Raji (cell line): Measurements from ENCODE around the gene CDKL1.

Experiments used
- POLR2A ChIP-seq: IDR thresholded peaks from 2 replicates; pipeline ENCODE4 v1.6.1; 2011; ENCODE audit warnings: low read depth, low read length, control low read depth; ENCODE audit not compliant: insufficient read depth

CDKL1 gene

GRCh38 chr14:50395448-50395847 lies 1.2 kb downstream of the CDKL1 start:
- TF ChIP-seq POLR2A = no peak

- no peak for TF ChIP-seq POLR2A
Measured at GRCh38 chr14:50394713-50395112, 2.0 kb downstream of the CDKL1 start.

GRCh38 chr14:50389668-50390441 lies 6.8 kb downstream of the CDKL1 start:
- TF ChIP-seq POLR2A = no peak

GRCh38 chr14:50388256-50388931 lies 8.3 kb downstream of the CDKL1 start:
- TF ChIP-seq POLR2A = no peak

GRCh38 chr14:50387548-50387947 lies 9.1 kb downstream of the CDKL1 start:
- no peak for TF ChIP-seq POLR2A

GRCh38 chr14:50383618-50384225 lies 13.0 kb downstream of the CDKL1 start:
- TF ChIP-seq POLR2A = no peak

- TF ChIP-seq POLR2A = no peak
Measured at GRCh38 chr14:50381823-50382287, 14.8 kb downstream of the CDKL1 start.

GRCh38 chr14:50381008-50381407 lies 15.7 kb downstream of the CDKL1 start:
- no peak for TF ChIP-seq POLR2A

GRCh38 chr14:50380455-50380854 lies 16.2 kb downstream of the CDKL1 start:
- TF ChIP-seq POLR2A = no peak

- TF ChIP-seq POLR2A = no peak
Measured at GRCh38 chr14:50379563-50379962, 17.1 kb downstream of the CDKL1 start.

- no peak for TF ChIP-seq POLR2A
Measured at GRCh38 chr14:50377550-50378085, 19.1 kb downstream of the CDKL1 start.

GRCh38 chr14:50375760-50376159 lies 20.9 kb downstream of the CDKL1 start:
- TF ChIP-seq POLR2A = no peak

- no peak for TF ChIP-seq POLR2A
Measured at GRCh38 chr14:50373959-50374358, 22.7 kb downstream of the CDKL1 start.

- no peak for TF ChIP-seq POLR2A
Measured at GRCh38 chr14:50371546-50371945, 25.1 kb downstream of the CDKL1 start.

- no peak for TF ChIP-seq POLR2A
Measured at GRCh38 chr14:50366589-50366988, 30.1 kb downstream of the CDKL1 start.

- TF ChIP-seq POLR2A = no peak
Measured at GRCh38 chr14:50366115-50366514, 30.6 kb downstream of the CDKL1 start.
